Mucosa of gallbladder (tissue), 1 donor: Measurements from ENCODE around the gene ETFB. TPM values are rescaled to one million over a fixed set of nuclear protein-coding genes. Genes with fewer than 3 reads are reported as not detected.

Experiments
- DNase-seq: peaks from one replicate; pipeline ENCODE4 v3.0.0-alpha.2; 2020; ENCODE audit warnings: low spot score
- total RNA-seq: library from RNA; stranded (reverse); gene quantifications from one replicate; pipeline ENCODE4 v1.2.1, GENCODE V29; 2021
- donor health status: DM: no; HTN: no; CAD: no.

The ETFB gene
- total RNA-seq, 1 donor from 2014 or later: 139 TPM

GRCh38 chr19:51327066-51328001 lies 38.9 kb downstream of the ETFB start:
- peak; percentile 48 for DNase-seq

GRCh38 chr19:51326216-51327065 lies 39.7 kb downstream of the ETFB start:
- no peak for DNase-seq

GRCh38 chr19:51325161-51325976 lies 40.8 kb downstream of the ETFB start:
- DNase-seq: no peak

DNA sequence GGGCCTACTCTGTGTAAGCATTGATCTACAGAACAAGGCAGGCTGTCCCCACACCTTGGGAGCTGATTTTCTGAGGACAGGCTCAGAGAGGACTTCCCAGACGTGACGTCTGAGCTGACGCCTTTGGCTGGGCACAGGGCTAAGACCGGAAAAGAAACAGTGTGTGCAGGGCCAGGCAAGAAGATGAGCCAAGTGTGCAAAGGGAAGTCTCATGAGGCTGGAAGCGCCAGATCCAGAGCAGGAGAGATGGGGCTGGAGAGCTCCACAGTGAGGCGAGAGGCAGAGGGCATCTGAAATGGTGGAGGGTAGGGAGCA lies 42.1 kb downstream of the ETFB start:
- DNase-seq: no peak

DNA sequence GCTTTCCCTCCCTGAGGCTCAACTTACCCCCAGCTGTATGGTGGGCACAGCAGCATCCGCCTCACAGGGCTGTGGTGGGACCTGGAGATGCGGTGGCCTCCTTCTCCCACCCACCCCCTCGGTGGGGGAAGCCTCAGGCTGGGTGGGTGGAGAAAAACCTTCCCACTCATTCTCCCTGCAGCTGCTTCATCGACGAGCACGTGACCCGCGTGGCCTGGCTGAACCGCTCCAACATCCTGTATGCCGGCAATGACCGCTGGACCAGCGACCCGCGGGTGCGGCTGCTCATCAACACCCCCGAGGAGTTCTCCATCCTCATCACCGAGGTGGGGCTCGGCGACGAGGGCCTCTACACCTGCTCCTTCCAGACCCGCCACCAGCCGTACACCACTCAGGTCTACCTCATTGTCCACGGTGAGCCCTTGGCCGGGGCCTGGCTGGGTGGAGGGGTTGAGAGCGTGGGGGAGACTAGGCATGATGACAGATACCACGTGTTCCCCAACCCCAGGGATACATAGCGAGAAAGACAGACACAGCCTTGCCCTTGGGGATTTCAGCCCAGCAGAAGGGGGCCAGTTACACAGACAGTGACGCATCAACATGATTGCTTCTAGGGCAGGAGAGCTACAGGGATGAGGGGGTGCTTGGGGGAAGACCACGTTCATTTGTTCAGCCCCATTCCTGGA lies 42.6 kb downstream of the ETFB start:
- no peak for DNase-seq

- DNase-seq: no peak
Measured at GRCh38 chr19:51321799-51322198, 44.4 kb downstream of the ETFB start.

DNA sequence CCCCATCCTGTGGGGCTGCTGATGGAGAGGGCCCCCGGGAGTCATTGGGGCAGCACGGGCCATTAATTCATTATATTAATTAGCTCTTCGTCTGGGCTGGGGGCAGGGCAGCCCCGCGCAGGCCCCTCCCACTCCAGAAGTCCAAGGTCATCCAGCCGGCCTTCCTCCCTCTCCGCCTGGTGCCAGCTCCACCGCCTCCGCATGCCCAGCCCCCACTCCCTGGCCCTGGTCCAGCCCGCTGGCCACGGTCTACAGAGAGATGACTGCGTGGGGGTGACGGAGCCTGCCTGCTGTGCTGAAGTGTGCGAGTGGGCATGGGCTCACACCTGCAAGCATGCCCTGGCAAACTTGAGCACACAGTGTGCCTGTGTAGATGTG lies 45.9 kb downstream of the ETFB start:
- no peak for DNase-seq

GRCh38 chr19:51319649-51320279 lies 46.4 kb downstream of the ETFB start:
- no peak for DNase-seq

DNA sequence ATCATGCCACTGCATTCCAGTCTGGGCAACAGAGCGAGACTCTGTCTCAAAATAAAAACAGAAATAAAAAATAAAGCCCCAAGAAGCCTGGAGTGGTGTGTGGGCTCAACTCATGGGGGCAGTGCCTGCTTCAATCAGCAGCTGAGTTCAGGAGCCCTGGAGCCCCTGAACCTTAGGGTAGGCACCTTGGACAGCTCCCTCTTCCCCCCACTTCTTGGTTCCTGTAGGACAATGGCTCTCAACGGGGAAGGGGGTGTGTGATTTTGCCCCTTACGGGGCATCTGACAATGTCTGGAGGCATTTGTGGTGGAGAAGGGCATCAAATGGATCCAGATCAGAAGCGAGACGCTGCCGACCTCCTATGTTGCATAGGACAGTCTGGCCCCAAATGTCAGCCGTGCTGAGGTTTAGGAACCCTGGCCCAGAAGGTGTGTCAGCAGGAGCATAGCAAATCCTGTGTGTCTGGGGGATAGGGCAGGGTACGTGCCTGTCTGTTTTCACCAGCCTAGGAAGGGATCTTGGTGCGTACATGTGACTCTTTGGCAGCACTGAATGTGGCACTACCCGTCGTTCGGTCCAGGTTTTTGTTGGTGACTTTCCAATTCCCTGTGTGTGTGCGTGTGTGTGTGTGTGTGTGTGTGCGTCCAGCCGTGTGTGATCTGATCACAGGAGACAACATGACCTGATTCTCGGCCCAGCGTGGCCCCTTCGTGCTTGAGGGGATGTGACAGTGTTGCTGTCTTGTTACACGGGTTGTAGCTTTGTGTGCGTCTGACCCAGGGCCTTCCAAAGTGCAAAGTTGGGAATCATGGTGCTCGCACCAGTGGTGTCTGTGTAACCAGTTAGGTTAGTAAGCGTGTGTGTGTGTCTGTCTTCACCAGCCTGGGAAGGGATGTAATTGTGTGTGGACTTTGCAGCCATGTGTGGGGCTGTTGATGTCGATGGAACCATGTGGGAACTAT lies 47.2 kb downstream of the ETFB start:
- DNase-seq: no peak

DNA sequence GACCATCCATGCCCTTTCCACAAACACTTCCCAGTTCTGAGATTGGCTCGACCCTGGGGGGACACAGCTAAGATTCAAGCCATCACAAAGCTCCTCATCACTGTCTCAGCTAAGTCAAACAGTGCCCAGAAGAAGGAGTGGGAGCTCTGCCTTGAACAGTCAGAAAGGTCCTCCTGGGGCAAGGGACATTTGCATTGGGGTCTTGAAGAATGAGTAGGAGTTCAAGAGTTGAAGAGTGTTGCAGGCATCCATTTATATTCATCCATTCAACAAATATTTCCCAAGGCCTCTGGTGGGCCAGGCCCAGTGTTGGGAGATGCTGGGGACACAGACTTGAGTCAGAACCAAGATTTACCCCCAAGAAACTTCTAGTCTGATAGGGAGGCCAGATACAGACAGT lies 48.2 kb downstream of the ETFB start:
- DNase-seq: no peak

GRCh38 chr19:51317376-51317775 lies 48.8 kb downstream of the ETFB start:
- no peak for DNase-seq

DNA sequence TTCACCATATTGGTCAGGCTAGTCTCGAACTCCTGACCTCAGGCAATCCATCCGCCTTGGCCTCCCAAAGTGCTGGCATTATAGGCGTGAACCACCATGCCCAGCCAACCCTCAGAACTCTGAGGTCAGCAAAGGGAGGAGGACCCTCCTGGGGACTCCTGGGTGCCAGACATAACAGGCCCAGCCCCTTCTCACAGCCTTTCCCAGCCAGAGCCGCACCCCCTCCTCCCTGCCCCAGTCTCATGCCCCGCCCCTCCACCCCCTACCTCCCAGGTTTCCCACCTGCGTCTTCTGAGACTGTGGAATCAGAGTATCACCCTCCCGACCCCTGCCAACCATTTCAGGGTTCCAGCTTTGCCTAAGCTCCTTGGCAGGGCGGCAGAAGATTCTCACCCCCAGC lies 49.5 kb downstream of the ETFB start:
- no peak for DNase-seq

DNA sequence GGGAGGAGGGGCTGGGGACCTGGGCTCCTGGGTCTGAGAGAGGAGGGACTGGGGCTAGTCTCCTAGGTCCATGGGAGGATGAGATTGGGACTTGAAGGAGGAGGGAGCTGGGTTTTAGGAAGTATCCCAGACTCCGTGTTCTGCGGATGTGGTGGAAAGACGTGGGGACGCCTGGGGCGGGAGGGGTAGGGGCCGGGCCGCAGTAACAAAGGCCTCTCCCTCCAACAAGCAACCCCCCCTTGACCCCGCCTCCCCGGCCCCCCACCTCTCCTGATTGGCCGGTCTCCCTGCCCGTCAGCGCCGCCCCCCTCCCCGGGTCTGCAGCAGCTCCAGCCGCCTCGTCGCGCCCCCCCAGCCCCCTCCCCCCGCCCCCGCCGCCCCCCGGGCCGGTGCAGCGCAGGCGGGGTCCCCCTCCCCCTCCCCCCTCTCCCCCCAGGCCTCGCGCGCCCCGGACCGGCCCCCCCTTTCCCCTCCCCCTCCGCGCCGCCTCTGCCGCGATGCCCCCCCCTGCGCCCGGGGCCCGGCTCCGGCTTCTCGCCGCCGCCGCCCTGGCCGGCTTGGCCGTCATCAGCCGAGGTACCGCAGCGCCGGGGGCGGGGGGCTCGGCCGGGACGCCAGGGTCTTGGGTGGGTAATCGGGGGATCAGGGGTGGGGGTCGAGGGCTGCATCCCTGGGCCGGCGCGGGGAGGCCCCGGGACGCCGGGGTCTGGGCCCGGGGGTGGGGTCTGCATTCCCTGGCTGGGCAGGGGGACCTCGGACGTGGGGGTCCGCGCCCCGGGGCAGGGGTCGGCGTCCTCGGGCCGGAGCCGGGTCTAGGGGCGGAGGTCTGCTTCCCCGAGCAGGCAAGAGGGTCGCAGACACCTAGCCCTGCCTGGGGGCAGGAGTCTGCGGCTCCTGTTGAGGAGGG lies 54.6 kb downstream of the ETFB start, which contains the start of gene IGLON5:
Gene IGLON5, plus strand, starts transcription at position 294 of the 907 bp plus-strand sequence. Its CDS starts 204 bp downstream, at position 498.
- no peak for DNase-seq

GRCh38 chr19:51305479-51305878 lies 60.7 kb downstream of the ETFB start:
- DNase-seq: no peak

DNA sequence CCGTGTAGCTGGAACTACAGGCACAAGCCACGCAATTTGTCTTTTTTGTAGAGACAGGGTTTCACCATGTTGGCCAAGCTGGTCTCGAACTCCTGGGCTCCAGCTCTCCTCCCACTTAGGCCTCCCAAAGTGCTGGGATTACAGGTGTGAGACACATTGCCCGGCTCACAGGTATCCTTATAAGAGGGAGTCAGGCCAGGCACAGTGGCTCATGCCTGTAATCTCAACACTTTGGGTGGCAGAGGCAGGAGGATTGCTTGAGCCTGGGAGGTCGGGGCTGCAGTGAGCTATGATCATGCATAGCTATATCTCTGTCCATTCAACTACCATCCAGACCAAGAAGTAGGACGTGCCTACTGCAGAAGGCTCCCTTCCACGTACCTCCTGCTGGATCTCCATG lies 64.9 kb downstream of the ETFB start:
- no peak for DNase-seq

DNA sequence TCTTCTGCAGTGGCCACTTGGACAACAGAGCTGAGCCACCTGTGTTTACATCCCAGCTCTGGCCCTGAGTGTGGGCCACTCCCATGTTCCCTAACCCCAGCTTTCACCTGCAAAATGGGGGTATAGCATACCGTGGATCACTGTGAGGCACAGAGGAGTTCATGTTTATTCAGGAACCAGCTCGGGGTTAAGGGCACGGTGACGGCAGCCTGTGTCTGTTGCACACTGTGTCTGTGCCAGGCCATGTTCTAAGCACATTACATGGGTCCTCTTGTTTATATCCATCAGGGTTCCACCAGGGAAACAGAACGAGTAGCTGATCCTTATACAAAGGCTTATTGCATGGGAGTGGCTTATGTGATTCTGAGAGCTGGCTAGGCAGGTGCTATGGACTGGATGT lies 68.8 kb downstream of the ETFB start:
- DNase-seq: no peak

- no peak for DNase-seq
Measured at GRCh38 chr19:51296336-51297093, 69.7 kb downstream of the ETFB start.
